K562 (cell line): ENCODE measurements around the gene PALM3. TPM values are rescaled to one million over a fixed set of nuclear protein-coding genes. Genes with fewer than 3 reads are reported as not detected.
A peak's percentile ranks its signal among the peaks of the same experiment; 100 is the strongest.

Experiments
- ARHGAP35 ChIP-seq: fragments of 450-650 bp; IDR thresholded peaks from 2 replicates; pipeline ENCODE4 v1.6.1; 2018; ENCODE audit not compliant: partially characterized antibody
- ARID3A ChIP-seq: IDR thresholded peaks from 2 replicates; pipeline ENCODE4 v1.6.1; 2012; ENCODE audit warnings: low read depth, low read length, improper control_type of control experiment, borderline replicate concordance
- BRD4 ChIP-seq: fragments of 200-600 bp; sonication (generic); IDR thresholded peaks from 2 replicates; pipeline ENCODE4 v1.6.1; 2017; ENCODE audit warnings: inconsistent platforms
- CAMTA2 ChIP-seq: fragments of 250-450 bp; sonication (Bioruptor Pico); conservative IDR thresholded peaks from 2 replicates; pipeline ENCODE4 v1.5.1; 2022
- E2F6 ChIP-seq, 2 experiments: IDR thresholded peaks; 2 replicates each; pipeline ENCODE4 v1.6.1; 2011; ENCODE audit warnings: borderline replicate concordance in 1 of 2, control low read depth in 1 of 2, low read depth in 1 of 2, low read length in 1 of 2, mild to moderate bottlenecking in 1 of 2, mixed read lengths in 1 of 2, moderate library complexity in 1 of 2; ENCODE audit not compliant: insufficient read depth in 1 of 2, insufficient read length in 1 of 2, poor library complexity in 1 of 2, severe bottlenecking in 1 of 2; ENCODE audit errors: extremely low read depth in 1 of 2
- FOS ChIP-seq: IDR thresholded peaks from 3 replicates; pipeline ENCODE4 v1.6.1; 2011; ENCODE audit not compliant: insufficient read length; ENCODE audit errors: extremely low read depth
- HMG20A ChIP-seq: fragments of 450-650 bp; formaldehyde crosslinking; conservative IDR thresholded peaks from 2 replicates; pipeline ENCODE4 v1.4.0; 2020; ENCODE audit warnings: mild to moderate bottlenecking, mixed read lengths
- JUN ChIP-seq, 2 experiments: sonication (generic) in 1 of 2; formaldehyde crosslinking in 1 of 2; IDR thresholded peaks; 2 replicates each; pipeline versions ENCODE4 v1.6.1 to v1.8.0; 2012 to 2022; ENCODE audit warnings: borderline replicate concordance in 2 of 2, mild to moderate bottlenecking in 2 of 2, improper control_type of control experiment in 1 of 2, low read depth in 1 of 2, low read length in 1 of 2, missing genetic modification reagents in 1 of 2
- KDM2B ChIP-seq: fragments of 250-450 bp; sonication (Bioruptor Pico); IDR thresholded peaks from 2 replicates; pipeline ENCODE4 v1.8.0; 2021; ENCODE audit warnings: mild to moderate bottlenecking, moderate library complexity
- KDM4B ChIP-seq, 2 experiments: fragments of 450-650 bp in 1 of 2; sonication (generic) in 1 of 2; IDR thresholded peaks; 2 replicates each; pipeline ENCODE4 v1.6.1; 2016 to 2017; ENCODE audit warnings: borderline replicate concordance in 2 of 2, antibody characterized with exemption in 1 of 2, low read depth in 1 of 2, mild to moderate bottlenecking in 1 of 2
- MCM3 ChIP-seq: fragments of 450-650 bp; IDR thresholded peaks from 2 replicates; pipeline ENCODE4 v1.6.1; 2016
- MITF ChIP-seq: IDR thresholded peaks from 2 replicates; pipeline ENCODE4 v1.6.1; 2014; ENCODE audit warnings: antibody characterized with exemption
- PTTG1 ChIP-seq: fragments of 450-650 bp; IDR thresholded peaks from 2 replicates; pipeline ENCODE4 v1.6.1; 2016; ENCODE audit warnings: low read depth, mild to moderate bottlenecking, missing genetic modification characterization, missing compliant biosample characterization
- ZFPM2 ChIP-seq: fragments of 250-450 bp; sonication (Bioruptor Pico); IDR thresholded peaks from 2 replicates; pipeline ENCODE4 v1.5.1; 2022; ENCODE audit warnings: mild to moderate bottlenecking
- ZNF280B ChIP-seq: fragments of 250-450 bp; sonication (Bioruptor Pico); IDR thresholded peaks from 2 replicates; pipeline ENCODE4 v1.5.1; 2021; ENCODE audit warnings: mild to moderate bottlenecking
- ZNF3 ChIP-seq: fragments of 250-450 bp; sonication (Bioruptor Pico); IDR thresholded peaks from 2 replicates; pipeline ENCODE4 v1.5.0; 2021; ENCODE audit warnings: mild to moderate bottlenecking, moderate library complexity
- ZNF592 ChIP-seq: fragments of 450-650 bp; IDR thresholded peaks from 2 replicates; pipeline ENCODE4 v1.6.1; 2017; ENCODE audit warnings: antibody characterized with exemption, mild to moderate bottlenecking
- polyA plus RNA-seq, 8 experiments: library from polyadenylated mRNA; depleted of rRNA in 4 of 8; stranded (reverse) in 5 of 8; unstranded in 3 of 8; fragments of >200 nt; fragmentation: Nextera tagmentation in 2 of 8; fragmentation: Illumina TruSeq in 1 of 8; extraction: Ambion mirVana in 2 of 8; extraction: Trizol in 1 of 8; gene quantifications; 2 replicates each; pipeline versions ENCODE4 v1.2.1 to v1.2.3, GENCODE V29; 2011 to 2014; ENCODE audit warnings: inconsistent platforms in 1 of 8, missing spikeins in 1 of 8
- total RNA-seq, 7 experiments: library from RNA; depleted of rRNA in 6 of 7; stranded (reverse); fragments of >200 nt in 6 of 7; fragmentation: Illumina TruSeq in 2 of 7; extraction: Trizol in 2 of 7; gene quantifications; 2 replicates each; pipeline versions ENCODE4 v1.2.1 to v1.2.3, GENCODE V29; 2011 to 2021; ENCODE audit warnings: low replicate concordance in 1 of 7

Gene PALM3
- total and polyA plus RNA-seq, 9 of the 15 experiments (the other 6 are each of a cell fraction or from before 2014, with no cell fraction given), result 0.07 to 9.3 (median 3.3) TPM

- TF ChIP-seq E2F6 (IDR thresholded peaks at IDR 0.05; ENCODE audit: borderline replicate concordance in 1 of 2, extremely low read depth in 1 of 2, insufficient read depth in 1 of 2, insufficient read length in 1 of 2, low read depth in 1 of 2, low read length in 1 of 2, poor library complexity in 1 of 2, severe bottlenecking in 1 of 2) (no peak), ZNF280B (CRISPR knock-in tag) (no peak), KDM4B (IDR thresholded peaks at IDR 0.05; ENCODE audit: borderline replicate concordance in 2 of 2, low read depth in 1 of 2) (no peak; a peak in 2 of 4 replicates), MITF (no peak), BRD4 (no peak), ZNF592 (no peak), ZNF3 (CRISPR knock-in tag) (peak; percentile 53; the same call in 1 of the 2 replicates), KDM2B (no peak), ARHGAP35 (peak; percentile 63), MCM3 (no peak), JUN (IDR thresholded peaks at IDR 0.05; ENCODE audit: borderline replicate concordance, low read depth, low read length) (no peak), JUN (CRISPR knock-in tag; IDR thresholded peaks at IDR 0.05; ENCODE audit: borderline replicate concordance) (no peak), ARID3A (no peak), FOS (no peak), HMG20A (CRISPR knock-in tag) (no peak), PTTG1 (tag) (no peak), ZFPM2 (CRISPR knock-in tag) (no peak), CAMTA2 (CRISPR knock-in tag) (no peak)
Observed at GRCh38 chr19:14005349-14006084, 56.4 kb downstream of the PALM3 start (continued).
